Measurements from ENCODE around the gene PRR18. TPM values are rescaled to one million over a fixed set of nuclear protein-coding genes. Genes with fewer than 3 reads are reported as not detected.
A peak's percentile ranks its signal among the peaks of the same experiment; 100 is the strongest.

PRR18 gene
- total and polyA plus RNA-seq, 9 of the 15 experiments (the other 6 are each of a cell fraction or from before 2014, with no cell fraction given), result not detected

DNA sequence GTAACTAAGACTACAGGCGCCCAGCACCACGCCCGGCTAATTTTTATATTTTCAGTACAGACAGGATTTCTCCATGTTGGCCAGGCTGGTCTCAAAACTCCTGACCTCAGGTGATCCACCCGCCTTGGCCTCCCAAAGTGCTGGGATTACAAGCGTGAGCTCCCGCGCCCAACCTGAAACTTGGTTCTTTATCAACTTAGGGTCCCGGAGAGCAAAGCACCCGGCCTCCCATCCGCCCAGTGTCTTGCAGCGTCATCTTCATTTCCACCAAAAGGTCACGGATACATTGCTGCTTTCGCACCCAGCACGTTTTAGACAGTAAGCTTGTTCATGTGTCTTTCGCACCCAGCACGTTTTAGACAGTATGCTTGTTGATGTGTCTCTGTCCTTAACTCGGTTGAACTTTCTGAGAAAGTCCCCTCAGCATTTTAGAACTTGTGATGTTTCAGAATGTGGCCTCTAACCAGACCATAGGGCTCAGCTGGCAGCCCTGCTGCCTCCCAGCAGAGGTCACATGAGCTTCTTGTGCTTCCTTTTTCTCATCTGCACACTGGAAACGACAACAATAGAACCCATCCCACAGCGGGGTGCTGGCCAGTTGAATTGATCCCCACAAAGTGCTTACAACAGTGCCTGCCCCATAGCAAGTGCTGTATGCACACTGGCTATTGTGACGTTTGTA, 48.8 kb downstream of the PRR18 start (continued):
- TF ChIP-seq, protein P1, sequence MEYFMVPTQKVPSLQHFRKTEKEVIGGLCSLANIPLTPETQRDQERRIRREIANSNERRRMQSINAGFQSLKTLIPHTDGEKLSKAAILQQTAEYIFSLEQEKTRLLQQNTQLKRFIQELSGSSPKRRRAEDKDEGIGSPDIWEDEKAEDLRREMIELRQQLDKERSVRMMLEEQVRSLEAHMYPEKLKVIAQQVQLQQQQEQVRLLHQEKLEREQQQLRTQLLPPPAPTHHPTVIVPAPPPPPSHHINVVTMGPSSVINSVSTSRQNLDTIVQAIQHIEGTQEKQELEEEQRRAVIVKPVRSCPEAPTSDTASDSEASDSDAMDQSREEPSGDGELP (CRISPR knock-in tag; IDR thresholded peaks at IDR 0.05; ENCODE audit: borderline replicate concordance), result 0 out of 2 replicates have a peak, but pooled peaks have one; percentile 7
- TF ChIP-seq ZC3H11A (IDR thresholded peaks at IDR 0.05; ENCODE audit: low read depth, low read length) (no peak), NFE2 (IDR thresholded peaks at IDR 0.05; ENCODE audit: low read depth) (peak; percentile 18; the same call in 1 of the 2 replicates), ZNF699 (CRISPR knock-in tag; IDR thresholded peaks at IDR 0.05; ENCODE audit: insufficient replicate concordance) (no peak), CHCHD3 (CRISPR knock-in tag; IDR thresholded peaks at IDR 0.05) (no peak), ZBTB5 (IDR thresholded peaks at IDR 0.05) (no peak), NBN (IDR thresholded peaks at IDR 0.05; ENCODE audit: low read depth) (no peak), TCF7L2 (IDR thresholded peaks at IDR 0.05; ENCODE audit: low read depth, low read length) (no peak), NUFIP1 (IDR thresholded peaks at IDR 0.05; ENCODE audit: partially characterized antibody) (no peak), SAP30 (IDR thresholded peaks at IDR 0.05; ENCODE audit: borderline replicate concordance, insufficient read depth, low read depth, low read length, poor library complexity, severe bottlenecking) (no peak), JUND (IDR thresholded peaks at IDR 0.05; ENCODE audit: borderline replicate concordance, low read depth, low read length) (no peak), JUND (tag; IDR thresholded peaks at IDR 0.05; ENCODE audit: borderline replicate concordance, low read depth, low read length) (no peak), CREBBP (IDR thresholded peaks at IDR 0.05; ENCODE audit: low read depth, low read length) (no peak), TEAD4 (IDR thresholded peaks at IDR 0.05; ENCODE audit: low read length) (no peak), TEAD4 (CRISPR knock-in tag; IDR thresholded peaks at IDR 0.05; ENCODE audit: borderline replicate concordance) (no peak), ZNF311 (CRISPR knock-in tag; IDR thresholded peaks at IDR 0.05) (no peak), ZNF77 (CRISPR knock-in tag; IDR thresholded peaks at IDR 0.05) (no peak), IFI16 (CRISPR knock-in tag; IDR thresholded peaks at IDR 0.05) (no peak), FOSL1 (tag; conservative IDR thresholded peaks at IDR 0.05) (peak; percentile 57; the same call in 1 of the 2 replicates), MEF2D (tag; conservative IDR thresholded peaks at IDR 0.05; ENCODE audit: low read depth) (0 out of 2 replicates have a peak, but pooled peaks have one; percentile 30)
- TF ChIP-seq, protein P2, sequence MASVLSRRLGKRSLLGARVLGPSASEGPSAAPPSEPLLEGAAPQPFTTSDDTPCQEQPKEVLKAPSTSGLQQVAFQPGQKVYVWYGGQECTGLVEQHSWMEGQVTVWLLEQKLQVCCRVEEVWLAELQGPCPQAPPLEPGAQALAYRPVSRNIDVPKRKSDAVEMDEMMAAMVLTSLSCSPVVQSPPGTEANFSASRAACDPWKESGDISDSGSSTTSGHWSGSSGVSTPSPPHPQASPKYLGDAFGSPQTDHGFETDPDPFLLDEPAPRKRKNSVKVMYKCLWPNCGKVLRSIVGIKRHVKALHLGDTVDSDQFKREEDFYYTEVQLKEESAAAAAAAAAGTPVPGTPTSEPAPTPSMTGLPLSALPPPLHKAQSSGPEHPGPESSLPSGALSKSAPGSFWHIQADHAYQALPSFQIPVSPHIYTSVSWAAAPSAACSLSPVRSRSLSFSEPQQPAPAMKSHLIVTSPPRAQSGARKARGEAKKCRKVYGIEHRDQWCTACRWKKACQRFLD (CRISPR knock-in tag; IDR thresholded peaks at IDR 0.05), result 0 out of 2 replicates have a peak, but pooled peaks have one; percentile 14
- TF ChIP-seq, protein P3, sequence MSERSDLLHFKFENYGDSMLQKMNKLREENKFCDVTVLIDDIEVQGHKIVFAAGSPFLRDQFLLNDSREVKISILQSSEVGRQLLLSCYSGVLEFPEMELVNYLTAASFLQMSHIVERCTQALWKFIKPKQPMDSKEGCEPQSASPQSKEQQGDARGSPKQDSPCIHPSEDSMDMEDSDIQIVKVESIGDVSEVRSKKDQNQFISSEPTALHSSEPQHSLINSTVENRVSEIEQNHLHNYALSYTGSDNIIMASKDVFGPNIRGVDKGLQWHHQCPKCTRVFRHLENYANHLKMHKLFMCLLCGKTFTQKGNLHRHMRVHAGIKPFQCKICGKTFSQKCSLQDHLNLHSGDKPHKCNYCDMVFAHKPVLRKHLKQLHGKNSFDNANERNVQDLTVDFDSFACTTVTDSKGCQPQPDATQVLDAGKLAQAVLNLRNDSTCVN (CRISPR knock-in tag; IDR thresholded peaks at IDR 0.05), result no peak

Data from K562 (cell line).